DOHH2 (cell line): ENCODE results near the gene TNFRSF25.

Experiments
- H3F3A ChIP-seq: fragments of 200-600 bp; sonication (generic), shearing (Covaris generic); 2 replicates; pipeline ENCODE4 v1.6.0; 2016; ENCODE audit warnings: antibody characterized with exemption, mild to moderate bottlenecking; ENCODE audit not compliant: control insufficient read depth, insufficient read depth
- H3K27ac ChIP-seq: fragments of 200-600 bp; sonication (generic); 2 replicates; pipeline ENCODE4 v1.5.1; 2014; ENCODE audit warnings: low read depth, mild to moderate bottlenecking, low read length, moderate library complexity
- H3K27me3 ChIP-seq: fragments of 200-600 bp; sonication (generic); 2 replicates; pipeline ENCODE4 v1.6.1; 2014; ENCODE audit warnings: mild to moderate bottlenecking, low read length, mixed read lengths; ENCODE audit not compliant: control insufficient read depth
- H3K36me3 ChIP-seq: fragments of 200-600 bp; sonication (generic); 2 replicates; pipeline ENCODE4 v1.6.1; 2014; ENCODE audit warnings: mild to moderate bottlenecking, low read length, moderate library complexity, mixed read lengths; ENCODE audit not compliant: control insufficient read depth
- H3K4me1 ChIP-seq: fragments of 200-600 bp; sonication (generic); 2 replicates; pipeline ENCODE4 v1.6.1; 2014; ENCODE audit warnings: mild to moderate bottlenecking, low read length, mixed read lengths; ENCODE audit not compliant: control insufficient read depth
- H3K4me2 ChIP-seq: fragments of 200-600 bp; sonication (generic); 2 replicates; pipeline ENCODE4 v1.6.0; 2014; ENCODE audit warnings: mild to moderate bottlenecking, low read length, moderate library complexity
- H3K4me3 ChIP-seq: fragments of 200-600 bp; sonication (generic); 2 replicates; pipeline ENCODE4 v1.5.1; 2014; ENCODE audit warnings: mild to moderate bottlenecking, low read length, mixed read lengths
- H3K79me2 ChIP-seq: fragments of 200-600 bp; sonication (generic); 2 replicates; pipeline ENCODE4 v1.6.1; 2014; ENCODE audit warnings: mild to moderate bottlenecking, low read length, mixed read lengths; ENCODE audit not compliant: control insufficient read depth
- H3K9me2 ChIP-seq: fragments of 200-600 bp; sonication (generic); replicated peaks from 2 replicates; pipeline ENCODE4 v1.6.1; 2014; ENCODE audit warnings: mild to moderate bottlenecking, low read length, mixed read lengths; ENCODE audit not compliant: control insufficient read depth
- H3K9me3 ChIP-seq: fragments of 200-600 bp; sonication (generic); 2 replicates; pipeline ENCODE4 v1.6.1; 2014; ENCODE audit warnings: antibody characterized with exemption, low read length, mixed read lengths; ENCODE audit not compliant: control insufficient read depth, insufficient read depth
- H4K20me1 ChIP-seq: fragments of 200-600 bp; sonication (generic); 2 replicates; pipeline ENCODE4 v1.6.0; 2014; ENCODE audit warnings: low read depth, mild to moderate bottlenecking, antibody characterized with exemption, low read length, moderate library complexity; ENCODE audit not compliant: control insufficient read depth, insufficient read depth
- EZH2phosphoT487 ChIP-seq: fragments of 200-600 bp; sonication (generic); IDR thresholded peaks from 2 replicates; pipeline ENCODE4 v1.6.1; 2017; ENCODE audit warnings: borderline replicate concordance, mild to moderate bottlenecking, antibody characterized with exemption, low read length, moderate library complexity, mixed read lengths
- TF ChIP-seq, protein P1 (sequence below): fragments of 200-600 bp; sonication (generic); IDR thresholded peaks from one replicate; pipeline ENCODE4 v1.5.1; 2014; ENCODE audit warnings: antibody characterized with exemption, mild to moderate bottlenecking, low read depth, low read length; ENCODE audit not compliant: poor library complexity, severe bottlenecking

The TNFRSF25 gene

DNA sequence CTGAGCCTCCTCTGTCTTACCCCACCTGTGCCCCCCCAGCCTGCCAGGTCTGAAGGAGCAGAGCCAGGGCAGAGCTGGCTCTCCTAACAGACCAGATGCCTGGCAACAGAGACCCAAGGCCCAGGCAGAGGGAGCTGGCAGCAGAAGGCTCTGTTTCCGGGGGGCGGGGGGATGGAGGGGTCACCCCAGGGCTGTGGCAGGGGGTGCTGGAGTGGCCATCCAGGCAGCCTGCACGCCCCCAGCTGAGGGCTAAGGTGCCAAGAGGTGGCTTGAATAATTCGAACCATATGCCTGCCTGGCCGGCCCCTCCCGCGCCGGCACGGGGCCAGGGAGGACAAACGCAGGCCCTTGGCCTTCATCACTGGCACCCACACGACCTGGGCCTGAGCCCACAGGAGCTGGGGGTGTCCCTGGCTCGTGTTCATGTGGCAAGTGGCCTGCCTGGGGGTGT is 41.5 kb upstream of the TNFRSF25 start:
- H3K4me2 ChIP-seq: no peak overlapping the region
- no peaks in the 10 kb centered on the region for H3K4me1 ChIP-seq
- no peaks in the 10 kb centered on the region for H3F3A ChIP-seq
- no peak overlapping the region for H3K27ac ChIP-seq
- H3K27me3 ChIP-seq: no peaks in the 10 kb centered on the region
- H3K9me3 ChIP-seq: no peaks in the 10 kb centered on the region
- no peak for TF ChIP-seq EZH2phosphoT487
- TF ChIP-seq, protein P1, sequence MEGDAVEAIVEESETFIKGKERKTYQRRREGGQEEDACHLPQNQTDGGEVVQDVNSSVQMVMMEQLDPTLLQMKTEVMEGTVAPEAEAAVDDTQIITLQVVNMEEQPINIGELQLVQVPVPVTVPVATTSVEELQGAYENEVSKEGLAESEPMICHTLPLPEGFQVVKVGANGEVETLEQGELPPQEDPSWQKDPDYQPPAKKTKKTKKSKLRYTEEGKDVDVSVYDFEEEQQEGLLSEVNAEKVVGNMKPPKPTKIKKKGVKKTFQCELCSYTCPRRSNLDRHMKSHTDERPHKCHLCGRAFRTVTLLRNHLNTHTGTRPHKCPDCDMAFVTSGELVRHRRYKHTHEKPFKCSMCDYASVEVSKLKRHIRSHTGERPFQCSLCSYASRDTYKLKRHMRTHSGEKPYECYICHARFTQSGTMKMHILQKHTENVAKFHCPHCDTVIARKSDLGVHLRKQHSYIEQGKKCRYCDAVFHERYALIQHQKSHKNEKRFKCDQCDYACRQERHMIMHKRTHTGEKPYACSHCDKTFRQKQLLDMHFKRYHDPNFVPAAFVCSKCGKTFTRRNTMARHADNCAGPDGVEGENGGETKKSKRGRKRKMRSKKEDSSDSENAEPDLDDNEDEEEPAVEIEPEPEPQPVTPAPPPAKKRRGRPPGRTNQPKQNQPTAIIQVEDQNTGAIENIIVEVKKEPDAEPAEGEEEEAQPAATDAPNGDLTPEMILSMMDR: no peak
- no peaks in the 10 kb centered on the region for H3K36me3 ChIP-seq
- no peak overlapping the region for H3K4me3 ChIP-seq
- H3K79me2 ChIP-seq: no peaks in the 10 kb centered on the region
- no peaks in the 10 kb centered on the region for H4K20me1 ChIP-seq
- H3K9me2 ChIP-seq: no peaks in the 10 kb centered on the region

DNA sequence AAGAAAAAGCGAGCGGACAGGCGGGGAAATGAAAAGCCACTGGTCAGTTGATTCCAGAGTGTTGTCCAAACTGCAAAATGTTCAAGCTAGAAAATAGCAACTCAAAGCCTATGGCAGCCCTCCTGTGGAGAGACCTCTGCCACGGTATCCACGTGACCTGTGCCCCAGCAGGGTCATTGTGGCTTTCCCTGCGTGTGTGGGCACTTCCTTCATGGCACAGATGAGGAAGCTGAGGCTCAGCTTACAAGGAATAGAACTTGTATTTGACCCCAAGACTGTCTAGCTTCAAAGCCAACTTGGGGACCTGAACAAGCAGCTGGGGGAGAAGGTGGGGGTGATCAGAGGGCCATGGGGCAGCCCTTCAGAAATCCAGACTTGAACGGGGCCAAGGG is 41.1 kb upstream of the TNFRSF25 start:
- H3K4me1 ChIP-seq: no peaks in the 10 kb centered on the region
- no peaks in the 10 kb centered on the region for H3K9me3 ChIP-seq
- H3K4me3 ChIP-seq: no peak overlapping the region
- H3K79me2 ChIP-seq: no peaks in the 10 kb centered on the region
- H4K20me1 ChIP-seq: no peaks in the 10 kb centered on the region
- H3K27me3 ChIP-seq: no peaks in the 10 kb centered on the region
- H3K9me2 ChIP-seq: no peaks in the 10 kb centered on the region
- no peaks in the 10 kb centered on the region for H3K36me3 ChIP-seq
- H3F3A ChIP-seq: no peaks in the 10 kb centered on the region
- no peak for TF ChIP-seq EZH2phosphoT487
- TF ChIP-seq, protein P1: no peak
- H3K27ac ChIP-seq: no peak overlapping the region
- H3K4me2 ChIP-seq: no peak overlapping the region

DNA sequence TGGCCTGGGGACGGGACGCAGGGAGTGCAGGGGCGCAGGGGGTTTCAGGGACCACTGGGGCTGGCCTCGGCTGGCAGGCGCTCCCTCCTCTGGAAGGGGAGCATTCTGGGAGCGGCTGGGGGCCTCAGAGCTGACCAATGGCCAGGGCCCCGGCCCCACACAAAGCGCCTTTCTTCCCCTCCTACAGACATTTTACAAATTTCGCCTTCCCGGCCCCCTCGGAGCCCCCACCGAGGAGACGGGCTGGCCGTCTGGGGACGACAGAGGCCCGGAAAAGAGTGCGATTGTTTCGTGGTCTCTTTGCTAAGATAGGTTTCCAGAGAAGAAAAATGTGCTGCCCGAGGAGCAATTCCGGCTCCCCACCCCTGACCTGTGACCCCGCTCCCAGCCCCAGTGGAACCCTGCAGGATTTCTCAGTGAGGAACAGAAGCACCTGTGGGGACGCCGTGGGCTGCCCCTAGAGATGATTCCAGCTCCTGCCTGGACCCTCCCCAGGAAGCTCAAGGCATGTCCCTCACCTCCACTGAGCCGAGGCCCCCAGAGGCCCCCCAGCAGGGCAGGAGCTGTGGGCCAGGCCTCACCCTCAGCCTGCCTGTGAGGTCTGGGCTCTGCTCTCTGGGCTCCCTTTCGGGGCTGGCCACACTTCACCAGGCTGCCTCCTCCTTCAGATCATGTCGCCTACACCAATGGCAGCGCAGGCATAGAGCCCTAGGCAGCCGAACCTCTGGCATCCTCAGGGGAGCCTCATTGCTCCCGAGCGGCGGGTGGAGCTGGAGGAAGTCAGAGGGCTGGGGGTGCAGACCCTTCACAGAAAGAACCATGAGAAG is 40.5 kb upstream of the TNFRSF25 start:
- no peaks in the 10 kb centered on the region for H3K4me1 ChIP-seq
- H3K4me2 ChIP-seq: no peak overlapping the region
- H4K20me1 ChIP-seq: no peaks in the 10 kb centered on the region

More for the DNA sequence above, 40.5 kb upstream of the TNFRSF25 start:
- H3K27ac ChIP-seq: no peak overlapping the region
- no peaks in the 10 kb centered on the region for H3F3A ChIP-seq
- no peaks in the 10 kb centered on the region for H3K36me3 ChIP-seq
- TF ChIP-seq EZH2phosphoT487: no peak
- TF ChIP-seq, protein P1: no peak
- no peaks in the 10 kb centered on the region for H3K27me3 ChIP-seq
- H3K9me3 ChIP-seq: no peaks in the 10 kb centered on the region
- no peaks in the 10 kb centered on the region for H3K9me2 ChIP-seq
- H3K79me2 ChIP-seq: no peaks in the 10 kb centered on the region
- no peak overlapping the region for H3K4me3 ChIP-seq
